OCI-LY1 (cell line): ENCODE data around the gene ZFX.

Experiments
- H2AFZ ChIP-seq: fragments of 200-600 bp; sonication (generic), shearing (Covaris generic); 2 replicates; pipeline ENCODE4 v1.6.0; 2014; ENCODE audit warnings: antibody characterized with exemption, mild to moderate bottlenecking, low read length
- H3F3A ChIP-seq: fragments of 200-600 bp; sonication (generic), shearing (Covaris generic); 2 replicates; pipeline ENCODE4 v1.6.0; 2014; ENCODE audit warnings: mild to moderate bottlenecking, antibody characterized with exemption, low read length, moderate library complexity; ENCODE audit not compliant: insufficient read depth
- H3K27ac ChIP-seq: fragments of 200-600 bp; sonication (generic); 2 replicates; pipeline ENCODE4 v1.5.1; 2014; ENCODE audit warnings: low read length, mixed run types, mild to moderate bottlenecking, low read depth; ENCODE audit not compliant: poor library complexity, severe bottlenecking
- H3K27me3 ChIP-seq: fragments of 200-600 bp; sonication (generic); 2 replicates; pipeline ENCODE4 v1.6.0; 2014; ENCODE audit warnings: antibody characterized with exemption, mild to moderate bottlenecking, low read length, moderate library complexity; ENCODE audit not compliant: insufficient read depth
- H3K36me3 ChIP-seq: fragments of 200-600 bp; sonication (generic); 2 replicates; pipeline ENCODE4 v1.6.1; 2014; ENCODE audit warnings: mild to moderate bottlenecking, antibody characterized with exemption, low read length, moderate library complexity, mixed read lengths; ENCODE audit not compliant: insufficient read depth
- H3K4me1 ChIP-seq: fragments of 200-600 bp; sonication (generic); 2 replicates; pipeline ENCODE4 v1.5.1; 2014; ENCODE audit warnings: mild to moderate bottlenecking, low read length, moderate library complexity; ENCODE audit not compliant: insufficient read depth, severe bottlenecking
- H3K4me2 ChIP-seq: fragments of 200-600 bp; sonication (generic), shearing (Covaris generic); 2 replicates; pipeline ENCODE4 v1.6.1; 2014; ENCODE audit warnings: low read length
- H3K4me3 ChIP-seq: fragments of 200-600 bp; sonication (generic); 2 replicates; pipeline ENCODE4 v1.5.1; 2014; ENCODE audit warnings: low read length, low read depth, mild to moderate bottlenecking, mixed read lengths; ENCODE audit not compliant: poor library complexity, severe bottlenecking
- H3K79me2 ChIP-seq: fragments of 200-600 bp; shearing (Covaris generic); 2 replicates; pipeline ENCODE4 v1.6.1; 2016; ENCODE audit warnings: mixed run types, low read length, mixed read lengths; ENCODE audit not compliant: insufficient read depth
- H3K9ac ChIP-seq: fragments of 200-600 bp; sonication (generic), shearing (Covaris generic); 2 replicates; pipeline ENCODE4 v1.6.1; 2014; ENCODE audit warnings: mild to moderate bottlenecking, low read length, mixed read lengths
- H3K9me2 ChIP-seq: fragments of 200-600 bp; sonication (generic), shearing (Covaris generic); 2 replicates; pipeline ENCODE4 v1.6.1; 2014; ENCODE audit warnings: low read depth, mild to moderate bottlenecking, low read length, mixed read lengths
- H3K9me3 ChIP-seq: fragments of 200-600 bp; shearing (Covaris generic); 2 replicates; pipeline ENCODE4 v1.6.1; 2014; ENCODE audit warnings: low read length, mixed read lengths
- H4K20me1 ChIP-seq: fragments of 200-600 bp; sonication (generic), shearing (Covaris generic); 2 replicates; pipeline ENCODE4 v1.6.0; 2016; ENCODE audit warnings: mild to moderate bottlenecking, low read length; ENCODE audit not compliant: insufficient read depth
- EZH2 ChIP-seq: fragments of 200-600 bp; sonication (generic), shearing (Covaris generic); IDR thresholded peaks from 2 replicates; pipeline ENCODE4 v1.8.0; 2017; ENCODE audit warnings: borderline replicate concordance, mixed run types, mild to moderate bottlenecking, antibody characterized with exemption, low read length, moderate library complexity, mixed read lengths
- TF ChIP-seq, protein P1 (sequence below): fragments of 200-600 bp; sonication (generic), shearing (Covaris generic); IDR thresholded peaks from 2 replicates; pipeline ENCODE4 v1.5.1; 2017; ENCODE audit warnings: mild to moderate bottlenecking, antibody characterized with exemption, low read length, moderate library complexity, mixed read lengths

Gene ZFX

DNA sequence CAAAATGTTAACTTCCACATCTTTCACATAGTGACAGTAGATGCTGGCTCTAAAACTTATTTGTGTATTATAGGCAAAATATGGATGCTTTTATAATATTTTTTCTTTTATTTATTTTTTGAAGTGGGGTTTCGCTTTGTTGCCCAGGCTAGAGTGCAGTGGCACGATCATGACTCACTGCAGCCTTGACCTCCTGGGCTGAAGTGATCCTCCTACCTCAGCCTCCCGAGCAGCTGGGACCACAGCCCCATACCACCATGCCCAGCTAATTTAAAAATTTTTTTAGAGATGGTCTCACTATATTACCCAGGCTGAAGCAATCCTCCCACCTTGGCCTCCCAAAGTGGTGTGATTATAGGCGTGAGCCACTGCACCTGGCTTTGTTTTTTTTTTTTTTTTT is 48.6 kb downstream of the ZFX start:
- H3K27ac ChIP-seq = no peak overlapping the region
- H3K79me2 ChIP-seq = peaks cover 32% of the 10 kb centered on the region
- H3K4me1 ChIP-seq = no peaks in the 10 kb centered on the region
- H3K27me3 ChIP-seq = no peaks in the 10 kb centered on the region
- H3K4me2 ChIP-seq = no peak overlapping the region
- no peaks in the 10 kb centered on the region for H4K20me1 ChIP-seq
- H2AFZ ChIP-seq = no peak overlapping the region
- no peaks in the 10 kb centered on the region for H3K9me3 ChIP-seq
- H3K4me3 ChIP-seq = no peak overlapping the region
- TF ChIP-seq, protein P1, sequence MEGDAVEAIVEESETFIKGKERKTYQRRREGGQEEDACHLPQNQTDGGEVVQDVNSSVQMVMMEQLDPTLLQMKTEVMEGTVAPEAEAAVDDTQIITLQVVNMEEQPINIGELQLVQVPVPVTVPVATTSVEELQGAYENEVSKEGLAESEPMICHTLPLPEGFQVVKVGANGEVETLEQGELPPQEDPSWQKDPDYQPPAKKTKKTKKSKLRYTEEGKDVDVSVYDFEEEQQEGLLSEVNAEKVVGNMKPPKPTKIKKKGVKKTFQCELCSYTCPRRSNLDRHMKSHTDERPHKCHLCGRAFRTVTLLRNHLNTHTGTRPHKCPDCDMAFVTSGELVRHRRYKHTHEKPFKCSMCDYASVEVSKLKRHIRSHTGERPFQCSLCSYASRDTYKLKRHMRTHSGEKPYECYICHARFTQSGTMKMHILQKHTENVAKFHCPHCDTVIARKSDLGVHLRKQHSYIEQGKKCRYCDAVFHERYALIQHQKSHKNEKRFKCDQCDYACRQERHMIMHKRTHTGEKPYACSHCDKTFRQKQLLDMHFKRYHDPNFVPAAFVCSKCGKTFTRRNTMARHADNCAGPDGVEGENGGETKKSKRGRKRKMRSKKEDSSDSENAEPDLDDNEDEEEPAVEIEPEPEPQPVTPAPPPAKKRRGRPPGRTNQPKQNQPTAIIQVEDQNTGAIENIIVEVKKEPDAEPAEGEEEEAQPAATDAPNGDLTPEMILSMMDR = no peak
- TF ChIP-seq EZH2 = no peak
- no peak overlapping the region for H3K9ac ChIP-seq
- no peaks in the 10 kb centered on the region for H3K9me2 ChIP-seq
- peaks cover 15% of the 10 kb centered on the region; the same call in 1 of the 2 replicates for H3K36me3 ChIP-seq
- no peaks in the 10 kb centered on the region for H3F3A ChIP-seq

DNA sequence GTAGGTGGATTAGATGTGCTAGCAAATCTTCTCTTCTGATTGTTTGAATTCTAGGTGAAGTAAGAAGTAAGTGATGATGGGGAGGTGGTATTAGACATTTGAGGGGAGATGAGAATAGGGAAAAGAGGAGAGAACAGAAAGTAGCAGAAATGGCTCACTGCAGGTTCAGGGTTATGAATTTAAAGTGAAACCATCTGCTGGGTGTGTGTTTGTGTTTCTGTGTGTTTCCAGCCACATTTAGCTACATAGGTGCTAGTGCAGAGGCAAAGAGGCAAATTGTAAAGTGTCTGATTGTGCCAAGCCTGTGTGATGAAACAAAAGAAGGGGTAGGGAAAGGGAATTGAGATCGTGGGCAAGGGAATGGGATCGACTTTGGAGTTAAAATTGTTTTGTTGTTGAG is 50.6 kb downstream of the ZFX start:
- Histone ChIP-seq H3K4me3 (no peak overlapping the region), H3K9me3 (no peaks in the 10 kb centered on the region), H3K9ac (no peak overlapping the region), H3K4me2 (no peak overlapping the region), H3K27ac (no peak overlapping the region), H2AFZ (no peak overlapping the region), H3K27me3 (no peaks in the 10 kb centered on the region), H3K79me2 (peaks cover 19% of the 10 kb centered on the region), H3K4me1 (no peaks in the 10 kb centered on the region), H3K36me3 (peaks cover 13% of the 10 kb centered on the region; the same call in 1 of the 2 replicates), H3F3A (no peaks in the 10 kb centered on the region), H4K20me1 (no peaks in the 10 kb centered on the region), H3K9me2 (no peaks in the 10 kb centered on the region)
- TF ChIP-seq, protein P1 = no peak
- no peak for TF ChIP-seq EZH2

DNA sequence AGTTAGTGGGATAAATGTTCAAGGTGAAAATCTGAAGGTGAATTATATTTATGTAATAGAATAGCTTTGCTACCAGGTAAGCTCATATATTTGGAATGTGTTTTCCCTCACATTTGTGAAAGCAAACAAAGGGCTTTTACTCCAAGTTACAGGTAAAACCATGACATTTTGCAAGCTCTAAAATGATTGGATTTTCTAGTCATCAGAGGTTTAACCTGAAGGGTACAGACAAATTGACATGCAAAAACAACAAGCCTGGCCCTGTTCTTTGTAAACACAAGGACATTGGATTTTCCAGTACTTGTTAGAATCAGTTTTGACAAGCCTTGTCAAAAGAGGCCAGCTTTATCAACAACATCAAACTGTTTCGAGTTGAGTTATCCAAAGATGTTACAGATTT is 51.7 kb downstream of the ZFX start:
- peaks cover 19% of the 10 kb centered on the region for H3K79me2 ChIP-seq
- H3K27me3 ChIP-seq = no peaks in the 10 kb centered on the region
- H3K9me2 ChIP-seq = no peaks in the 10 kb centered on the region
- H3K4me1 ChIP-seq = no peaks in the 10 kb centered on the region
- H3K4me2 ChIP-seq = no peak overlapping the region
- H3K27ac ChIP-seq = no peak overlapping the region
- H3K4me3 ChIP-seq = no peak overlapping the region
- H2AFZ ChIP-seq = no peak overlapping the region
- H3K9me3 ChIP-seq = no peaks in the 10 kb centered on the region
- peaks cover 13% of the 10 kb centered on the region; the same call in 1 of the 2 replicates for H3K36me3 ChIP-seq
- no peaks in the 10 kb centered on the region for H4K20me1 ChIP-seq
- no peaks in the 10 kb centered on the region for H3F3A ChIP-seq
- no peak overlapping the region for H3K9ac ChIP-seq
- TF ChIP-seq, protein P1 = no peak
- no peak for TF ChIP-seq EZH2
